RWPE1 (cell line): ENCODE measurements around the gene FAM236B.
"Not testable (repeated sequence)": the region's sequence is repeated elsewhere in the genome, so short reads cannot be mapped to it uniquely, and the experiment has no call there.

Source experiments
- CTCF ChIA-PET: fragments of 350-600 bp; sonication (Branson Sonifier 250); formaldehyde crosslinking; extraction: SDS; loops from one replicate; lab custom pipeline; 2021; lab: Yijun Ruan, JAX
- POLR2A ChIA-PET: fragments of 400-600 bp; formaldehyde crosslinking; extraction: SDS; loops from one replicate; lab custom pipeline; 2020; ENCODE audit warnings: antibody characterized with exemption; ENCODE audit not compliant: low non-redundant PET; lab: Yijun Ruan, JAX
- DNase-seq: peaks from one replicate; pipeline ENCODE4 v3.0.0; 2012; ENCODE audit warnings: low spot score
- H3K27ac ChIP-seq: fragments of 450-650 bp; 2 replicates; pipeline ENCODE4 v1.5.1; 2017

The FAM236B gene

DNA sequence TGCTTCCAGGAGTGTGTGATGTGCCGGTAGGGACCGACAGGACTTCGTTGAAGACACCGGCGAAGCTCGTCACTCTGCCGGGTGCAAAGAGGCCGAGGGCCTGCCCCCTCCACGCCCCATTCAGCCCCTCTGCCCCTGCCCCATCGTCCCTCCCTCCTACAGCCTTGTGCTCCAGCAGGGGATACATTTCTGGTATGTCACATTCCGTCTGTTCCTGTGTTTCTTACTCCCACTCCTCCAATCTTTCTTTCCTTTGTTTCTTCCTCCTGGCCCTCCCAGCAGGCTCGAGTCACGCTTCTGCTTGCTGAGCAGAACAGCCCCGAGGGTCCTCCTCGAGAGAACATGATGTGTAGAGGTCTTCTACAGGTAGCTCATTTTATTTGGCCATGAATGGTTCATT is at the start of gene FAM236B:
FAM236B (minus strand) TSS at position 101 of the 400 bp plus-strand sequence; CDS start at position 1, 100 bp downstream.
- POLR2A ChIA-PET: not testable (repeated sequence)

DNA sequence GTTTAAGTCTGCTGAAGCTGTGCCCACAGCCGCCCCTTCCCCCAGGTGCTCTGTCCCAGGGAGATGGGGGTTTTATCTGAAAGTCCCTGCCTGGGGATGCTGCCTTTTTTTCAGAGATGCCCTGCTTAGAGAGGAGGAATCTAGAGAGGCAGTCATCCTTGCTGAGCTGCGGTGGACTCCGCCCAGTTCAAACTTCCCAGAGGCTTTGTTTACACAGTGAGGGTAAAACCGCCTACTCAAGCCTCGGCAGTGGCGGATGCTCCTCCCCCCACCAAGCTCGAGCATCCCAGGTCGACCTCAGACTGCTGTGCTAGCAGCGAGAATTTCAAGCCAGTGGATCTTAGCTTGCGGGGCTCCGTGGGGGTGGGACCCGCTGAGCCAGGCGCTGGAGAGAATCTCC is 48.2 kb upstream of the FAM236B start:
- POLR2A ChIA-PET, CTCF ChIA-PET, H3K27ac ChIP-seq, DNase-seq: not testable (repeated sequence)

More for the DNA sequence above, at the start of gene FAM236B:
- CTCF ChIA-PET, H3K27ac ChIP-seq, DNase-seq: not testable (repeated sequence)

DNA sequence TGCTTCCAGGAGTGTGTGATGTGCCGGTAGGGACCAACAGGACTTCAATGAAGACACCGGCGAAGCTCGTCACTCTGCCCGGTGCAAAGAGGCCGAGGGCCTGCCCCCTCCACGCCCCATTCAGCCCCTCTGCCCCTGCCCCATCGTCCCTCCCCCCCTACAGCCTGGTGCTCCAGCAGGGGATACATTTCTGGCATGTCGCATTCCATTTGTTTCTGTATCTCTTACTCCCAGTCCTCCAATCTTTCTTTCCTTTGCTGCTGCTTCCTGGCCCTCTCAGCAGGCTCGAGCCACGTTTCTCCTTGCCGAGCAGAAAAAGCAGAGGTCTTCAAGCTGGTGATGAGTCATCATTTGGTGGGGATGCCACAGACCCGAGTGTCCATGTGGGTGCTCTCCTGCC is 25.6 kb upstream of the FAM236B start, which contains the start of gene FAM236D:
FAM236D (minus strand) TSS at position 101 of the 400 bp plus-strand sequence; CDS start at position 1, 100 bp downstream.
- DNase-seq, POLR2A ChIA-PET, CTCF ChIA-PET, H3K27ac ChIP-seq: not testable (repeated sequence)

DNA sequence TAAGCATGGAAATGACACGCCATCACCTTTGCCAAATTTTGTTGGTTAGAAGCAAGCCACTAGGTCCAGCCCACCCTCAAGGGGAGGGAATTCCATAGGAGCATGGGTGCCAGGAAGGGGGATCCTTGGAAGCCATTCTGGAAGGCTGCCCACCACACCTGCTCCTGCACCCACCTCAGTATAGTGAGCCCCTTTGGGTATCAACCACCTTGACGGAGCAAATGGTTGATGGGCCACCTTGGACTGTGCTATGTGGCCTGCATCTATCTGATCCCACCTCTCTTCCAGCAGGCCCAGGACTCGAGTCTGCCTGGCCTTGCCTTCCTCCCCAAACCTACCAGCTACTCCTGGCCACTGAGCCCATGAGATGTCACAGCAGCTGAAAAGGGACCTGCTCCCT is 7.9 kb upstream of the FAM236B start:
- DNase-seq, CTCF ChIA-PET, POLR2A ChIA-PET, H3K27ac ChIP-seq: not testable (repeated sequence)

DNA sequence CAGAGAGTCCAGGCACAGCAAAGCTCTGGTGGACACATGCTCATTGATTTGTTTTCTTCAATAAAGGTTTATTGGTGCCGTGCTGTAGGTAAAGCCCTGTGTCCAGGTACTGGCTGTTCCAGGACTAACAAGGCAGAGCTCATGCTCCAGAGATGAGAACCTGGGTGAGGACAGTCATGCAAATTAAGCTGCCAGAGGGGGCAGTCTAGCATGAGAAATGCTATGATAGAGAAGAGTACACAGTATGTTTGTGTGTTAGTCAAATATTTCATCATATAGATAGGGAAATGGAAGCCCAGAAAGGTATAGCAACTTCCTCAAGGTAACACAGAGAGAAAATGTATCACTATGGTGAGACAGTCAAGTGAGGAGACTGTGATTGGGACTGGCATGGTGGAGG is 5.7 kb upstream of the FAM236B start:
- CTCF ChIA-PET, H3K27ac ChIP-seq, POLR2A ChIA-PET, DNase-seq: not testable (repeated sequence)

DNA sequence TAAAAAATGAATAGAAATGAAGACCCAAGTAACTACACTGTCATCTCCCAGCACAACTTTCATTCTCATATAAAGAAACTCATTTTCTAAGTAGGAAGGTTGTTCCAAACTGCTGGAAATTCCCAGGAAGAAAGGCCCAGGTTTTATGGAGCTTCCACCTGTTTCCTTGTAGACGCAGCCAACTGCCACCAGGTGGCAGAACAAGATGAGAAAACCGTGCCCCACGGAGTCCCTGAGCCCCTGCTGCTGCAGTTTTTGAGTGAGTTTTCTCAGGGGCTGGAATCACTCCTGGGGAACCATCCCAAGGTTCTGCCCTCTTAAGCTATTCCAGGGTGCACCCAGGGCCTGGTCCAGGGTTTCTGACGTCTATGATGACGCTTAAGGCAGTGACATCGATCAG is 1.5 kb upstream of the FAM236B start:
- POLR2A ChIA-PET, DNase-seq, CTCF ChIA-PET, H3K27ac ChIP-seq: not testable (repeated sequence)

DNA sequence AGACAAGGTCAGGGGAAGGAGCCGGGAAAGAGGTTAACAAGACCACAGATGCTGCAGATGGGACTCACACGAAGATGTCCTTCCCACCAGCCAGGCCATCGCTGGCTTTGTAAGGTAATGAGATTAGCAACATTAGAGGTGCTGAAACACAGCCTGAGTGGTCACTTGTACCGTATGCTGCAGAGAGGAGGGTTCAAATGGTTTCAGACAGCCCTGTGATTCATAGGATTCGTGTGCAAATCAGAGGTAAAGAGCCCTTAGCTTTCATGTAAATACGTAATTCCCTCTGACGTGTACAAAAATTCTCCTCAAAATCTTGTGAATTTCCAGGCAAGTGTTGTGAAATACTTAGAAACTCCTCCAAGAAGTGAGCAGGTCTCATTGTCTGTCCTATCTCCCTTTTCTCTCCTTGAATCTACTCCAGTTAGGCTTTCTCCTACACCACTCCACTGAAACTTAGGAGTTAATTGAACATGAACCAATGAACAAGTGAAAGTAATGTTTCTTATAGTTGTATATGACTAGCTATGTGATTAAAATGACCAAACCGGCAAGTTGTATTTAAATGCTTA is 991 bp upstream of the FAM236B start:
- POLR2A ChIA-PET, H3K27ac ChIP-seq, DNase-seq, CTCF ChIA-PET: not testable (repeated sequence)

DNA sequence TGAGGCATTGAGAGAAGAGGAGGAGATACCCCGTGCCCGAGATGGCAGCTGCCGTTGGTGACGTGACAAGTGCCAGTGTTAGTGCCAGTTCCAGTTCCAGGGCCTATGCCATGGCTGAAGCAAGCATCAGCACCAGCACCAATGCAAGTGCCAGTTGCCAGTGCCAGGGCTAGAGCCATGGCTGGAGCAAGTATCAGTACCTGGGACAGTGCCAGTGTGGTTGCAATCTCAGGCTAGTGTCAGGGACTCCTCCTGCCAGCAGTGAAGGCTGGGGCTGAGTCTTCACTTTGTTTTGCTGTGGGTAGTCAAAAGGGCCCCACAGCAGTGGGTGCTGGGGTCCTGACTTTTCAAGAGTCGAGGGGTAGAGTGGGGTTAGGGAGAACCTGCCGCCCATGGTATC is 4.3 kb downstream of the FAM236B start:
- POLR2A ChIA-PET, H3K27ac ChIP-seq, CTCF ChIA-PET, DNase-seq: not testable (repeated sequence)

DNA sequence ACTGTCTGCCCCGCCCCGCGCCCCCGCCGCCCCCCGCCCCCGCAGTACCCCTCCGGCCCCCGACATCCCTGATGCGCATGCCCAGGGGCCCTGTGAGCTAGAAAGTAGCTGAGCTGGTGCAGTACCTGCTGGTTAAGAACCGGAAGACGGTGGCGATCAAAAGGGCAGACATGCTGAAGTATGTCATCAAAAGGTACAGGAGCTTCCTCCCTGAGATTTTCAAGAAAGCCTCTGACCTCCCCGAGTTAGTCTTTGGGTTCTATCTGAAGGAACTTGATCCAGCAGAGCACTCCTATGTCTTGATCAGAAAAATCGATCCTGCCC is 5.0 kb downstream of the FAM236B start:
- H3K27ac ChIP-seq, DNase-seq, POLR2A ChIA-PET, CTCF ChIA-PET: not testable (repeated sequence)

DNA sequence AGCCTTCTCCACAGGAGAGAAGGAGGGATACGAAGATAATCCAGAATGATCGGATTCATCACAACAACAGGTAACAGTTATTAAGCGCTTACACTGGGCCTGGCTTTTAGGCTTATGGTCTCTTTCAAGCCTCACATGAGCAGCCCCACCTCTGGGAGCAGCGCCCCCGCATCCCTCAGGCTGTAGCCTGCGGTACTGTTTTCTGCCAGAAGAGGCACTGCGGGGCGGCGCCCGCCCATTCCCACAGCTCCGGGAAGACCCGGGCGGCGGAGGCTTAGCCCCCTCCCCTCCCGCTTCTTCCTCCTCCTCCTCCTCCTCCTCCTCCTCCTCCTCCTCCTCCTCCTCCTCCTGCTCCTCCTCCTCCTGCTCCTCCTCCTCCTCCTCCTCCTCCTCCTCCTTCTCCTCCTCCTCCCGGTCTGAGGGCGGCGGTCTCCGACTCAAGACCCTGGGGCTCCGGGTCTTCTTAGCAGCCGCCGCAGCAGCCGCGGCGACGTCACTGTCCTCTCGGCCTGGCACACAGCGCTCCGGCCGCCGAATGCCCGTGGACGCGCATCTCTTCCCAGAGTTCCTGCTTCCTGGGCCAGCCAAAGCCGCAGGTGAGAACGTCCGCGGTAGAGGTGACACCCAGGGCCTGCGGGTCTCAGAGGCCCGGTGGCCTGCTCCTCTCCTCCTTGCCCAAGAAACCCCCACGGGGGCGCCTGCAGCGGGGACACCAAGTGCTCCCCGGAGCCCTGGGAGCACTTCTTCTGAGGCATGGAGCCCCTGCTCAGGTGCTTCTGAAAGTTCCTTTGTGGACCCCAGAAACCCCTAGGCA is 5.6 kb downstream of the FAM236B start, which contains the start of gene DMRTC1B:
DMRTC1B (plus strand) TSS at position 238 of the 814 bp plus-strand sequence. CDS start 68,246 bp downstream, outside the sequence.
- CTCF ChIA-PET, DNase-seq, POLR2A ChIA-PET, H3K27ac ChIP-seq: not testable (repeated sequence)

DNA sequence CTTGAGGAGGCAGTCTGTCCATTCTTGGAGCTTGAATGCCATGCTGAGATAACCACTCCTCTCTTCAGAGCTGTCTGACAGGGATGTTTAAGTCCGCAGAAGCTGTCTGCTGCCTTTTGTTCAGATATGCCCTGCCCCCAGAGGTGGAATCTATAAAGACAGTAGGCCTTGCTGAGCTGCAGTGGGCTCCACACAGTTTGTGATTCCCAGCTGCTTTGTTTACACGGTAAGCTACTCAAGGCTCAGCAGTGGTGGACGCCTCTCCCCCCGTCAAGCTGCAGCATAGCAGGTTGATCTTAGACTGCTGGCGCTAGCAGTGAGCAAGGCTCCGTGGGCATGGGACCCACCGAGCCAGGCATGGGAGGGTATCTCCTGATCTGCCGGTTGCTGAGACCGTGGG is 22.0 kb downstream of the FAM236B start:
- CTCF ChIA-PET, DNase-seq, POLR2A ChIA-PET, H3K27ac ChIP-seq: not testable (repeated sequence)

DNA sequence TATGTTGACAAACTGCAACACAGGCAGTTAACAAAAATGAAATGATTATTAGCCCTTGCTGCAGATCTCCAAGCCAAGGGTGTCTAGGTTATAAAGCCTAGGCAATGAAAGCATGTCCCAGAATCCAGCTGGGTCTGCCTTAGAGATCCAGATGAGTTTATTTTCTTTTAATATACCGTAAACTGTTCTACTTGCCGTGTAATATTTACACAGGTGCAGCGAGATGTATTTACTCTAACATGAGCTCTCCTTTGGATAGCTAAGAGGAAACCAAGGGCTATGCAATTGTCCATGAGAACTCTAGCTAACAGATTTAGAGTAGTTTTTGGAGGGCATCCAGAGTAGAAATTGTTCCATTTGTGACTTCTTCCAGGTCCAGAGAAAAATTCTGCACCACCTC is 33.9 kb downstream of the FAM236B start:
- CTCF ChIA-PET: not testable (repeated sequence)

DNA sequence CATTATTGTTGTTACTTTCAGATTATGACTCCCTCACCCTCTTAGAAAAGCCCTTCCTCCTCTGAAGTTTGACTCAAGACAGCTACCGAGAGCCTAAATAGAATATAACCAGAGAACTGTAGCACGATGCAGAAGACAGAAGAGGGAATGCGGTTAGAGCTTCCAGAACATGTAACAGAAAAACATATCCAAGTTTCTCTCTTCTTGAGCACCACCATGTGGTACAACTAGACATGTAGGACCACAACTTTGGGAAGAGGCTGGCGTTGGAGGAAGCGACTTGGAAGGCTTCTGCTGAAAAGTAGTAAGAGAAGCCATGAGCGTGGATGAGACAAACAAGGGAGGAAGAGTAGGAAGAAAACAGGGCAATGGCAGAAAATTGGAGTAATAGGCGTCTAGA is 36.9 kb downstream of the FAM236B start:
- DNase-seq, CTCF ChIA-PET: not testable (repeated sequence)

More for the DNA sequence above, 33.9 kb downstream of the FAM236B start:
- POLR2A ChIA-PET, H3K27ac ChIP-seq, DNase-seq: not testable (repeated sequence)

More for the DNA sequence above, 36.9 kb downstream of the FAM236B start:
- POLR2A ChIA-PET, H3K27ac ChIP-seq: not testable (repeated sequence)
